Pons (tissue), 1 donor: Measurements from ENCODE around the gene MC1R.
"Not testable (repeated sequence)": the region's sequence is repeated elsewhere in the genome, so short reads cannot be mapped to it uniquely, and the experiment has no call there.

Experiments
- DNase-seq: peaks from one replicate; pipeline ENCODE4 v3.0.0-alpha.2; 2016; ENCODE audit warnings: low spot score

Gene MC1R

DNA sequence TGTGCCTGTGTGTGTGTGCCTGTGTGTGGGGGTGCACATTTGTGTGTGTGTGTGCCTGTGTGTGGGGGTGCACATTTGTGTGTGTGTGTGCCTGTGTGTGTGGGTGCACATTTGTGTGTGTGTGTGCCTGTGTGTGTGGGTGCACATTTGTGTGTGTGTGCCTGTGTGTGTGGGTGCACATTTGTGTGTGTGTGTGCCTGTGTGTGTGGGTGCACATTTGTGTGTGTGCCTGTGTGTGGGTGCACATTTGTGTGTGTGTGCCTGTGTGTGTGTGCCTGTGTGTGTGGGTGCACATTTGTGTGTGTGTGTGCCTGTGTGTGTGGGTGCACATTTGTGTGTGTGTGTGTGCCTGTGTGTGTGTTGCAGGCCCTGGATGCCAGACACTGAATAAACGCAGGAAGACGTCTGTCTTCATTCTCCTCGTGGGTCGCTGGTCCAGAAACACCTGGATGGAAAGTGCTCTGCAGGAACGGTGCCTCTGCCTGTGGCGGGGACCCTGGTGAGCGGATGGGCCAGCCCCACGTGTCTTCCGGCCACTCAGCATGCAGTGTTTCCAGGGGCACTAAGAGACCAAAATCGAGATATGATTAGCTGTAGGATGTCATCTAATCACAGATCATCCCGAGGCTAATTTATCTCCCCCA lies 3.9 kb upstream of the MC1R start:
- not testable (repeated sequence) for DNase-seq

DNA sequence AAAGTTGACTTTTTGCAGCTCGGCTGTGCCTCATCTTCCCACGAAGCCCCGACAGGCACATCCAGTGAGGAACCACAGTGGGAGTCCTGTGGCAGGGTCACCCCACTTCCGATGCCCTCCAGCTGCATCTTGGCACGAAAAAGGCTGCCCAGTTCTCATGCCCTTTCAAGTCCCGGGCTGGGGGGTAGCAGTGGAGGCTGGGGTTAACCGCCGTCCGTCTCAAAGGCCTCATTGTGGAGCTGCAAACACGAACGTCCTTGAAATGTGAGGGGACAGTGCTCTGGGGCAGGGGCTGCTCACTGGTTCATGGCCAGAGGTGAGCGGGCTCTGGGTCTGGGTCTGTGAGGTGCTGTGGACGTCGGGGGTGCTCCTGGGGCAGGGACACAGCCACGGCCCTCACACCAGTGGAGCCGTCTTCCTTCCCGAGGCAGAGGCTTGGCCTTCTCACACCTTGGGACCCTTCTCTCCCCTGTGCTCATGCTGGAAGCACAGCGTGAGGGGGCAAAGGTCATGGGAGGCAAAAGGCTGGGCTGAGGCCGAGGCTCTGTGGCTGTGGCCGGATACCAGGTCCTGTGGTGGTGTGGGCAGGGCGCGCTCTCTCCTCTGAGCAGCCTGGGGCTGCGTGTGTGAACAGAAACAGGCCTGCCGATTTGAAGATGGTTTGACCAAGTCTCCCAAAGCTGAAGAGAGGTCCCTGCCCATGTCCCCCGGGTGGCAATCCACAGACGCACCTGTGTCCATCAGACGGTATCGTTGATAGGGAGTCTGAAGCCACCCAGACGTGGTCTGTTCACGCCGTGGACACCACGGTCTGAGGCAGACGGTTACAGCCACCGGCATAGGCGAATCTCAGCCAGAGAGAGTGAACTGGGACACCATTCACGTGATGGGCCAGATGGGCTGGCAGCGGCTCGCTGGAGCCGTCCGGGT lies 3.1 kb upstream of the MC1R start:
- DNase-seq, result no peak

DNA sequence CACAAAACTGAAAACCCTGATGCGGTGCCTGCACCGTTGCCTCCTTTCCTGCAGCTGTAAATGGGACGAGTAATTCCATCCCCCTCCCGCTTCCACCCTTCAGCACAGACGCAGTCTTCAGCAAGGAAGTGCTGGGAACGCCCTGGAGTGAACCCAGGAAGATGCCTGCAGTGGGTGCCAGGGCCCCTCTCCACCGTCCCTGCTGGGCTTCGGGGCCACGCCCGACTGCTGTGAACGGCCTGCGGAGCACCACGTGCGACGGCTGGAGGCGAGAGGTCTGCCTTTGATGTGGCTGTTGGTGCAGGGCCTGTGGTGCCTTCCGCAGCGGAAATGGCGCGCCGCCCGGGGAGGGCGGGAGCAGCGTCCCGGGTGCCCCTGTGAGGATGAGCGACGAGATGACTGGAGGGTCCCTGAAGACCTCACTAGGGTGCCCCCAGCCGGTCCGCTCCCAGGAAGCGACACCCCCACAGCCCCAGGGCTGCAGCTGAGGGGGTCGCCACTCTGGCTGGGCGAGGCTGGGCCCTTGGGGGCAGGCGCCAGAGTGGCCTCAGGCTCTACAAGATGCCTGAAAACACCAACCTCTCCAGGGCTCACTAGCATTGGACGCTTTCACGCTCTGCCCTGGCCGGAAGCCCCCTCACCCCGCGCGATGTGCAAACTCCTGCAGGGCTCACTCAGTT lies 749 bp upstream of the MC1R start:
- DNase-seq, result no peak

DNA sequence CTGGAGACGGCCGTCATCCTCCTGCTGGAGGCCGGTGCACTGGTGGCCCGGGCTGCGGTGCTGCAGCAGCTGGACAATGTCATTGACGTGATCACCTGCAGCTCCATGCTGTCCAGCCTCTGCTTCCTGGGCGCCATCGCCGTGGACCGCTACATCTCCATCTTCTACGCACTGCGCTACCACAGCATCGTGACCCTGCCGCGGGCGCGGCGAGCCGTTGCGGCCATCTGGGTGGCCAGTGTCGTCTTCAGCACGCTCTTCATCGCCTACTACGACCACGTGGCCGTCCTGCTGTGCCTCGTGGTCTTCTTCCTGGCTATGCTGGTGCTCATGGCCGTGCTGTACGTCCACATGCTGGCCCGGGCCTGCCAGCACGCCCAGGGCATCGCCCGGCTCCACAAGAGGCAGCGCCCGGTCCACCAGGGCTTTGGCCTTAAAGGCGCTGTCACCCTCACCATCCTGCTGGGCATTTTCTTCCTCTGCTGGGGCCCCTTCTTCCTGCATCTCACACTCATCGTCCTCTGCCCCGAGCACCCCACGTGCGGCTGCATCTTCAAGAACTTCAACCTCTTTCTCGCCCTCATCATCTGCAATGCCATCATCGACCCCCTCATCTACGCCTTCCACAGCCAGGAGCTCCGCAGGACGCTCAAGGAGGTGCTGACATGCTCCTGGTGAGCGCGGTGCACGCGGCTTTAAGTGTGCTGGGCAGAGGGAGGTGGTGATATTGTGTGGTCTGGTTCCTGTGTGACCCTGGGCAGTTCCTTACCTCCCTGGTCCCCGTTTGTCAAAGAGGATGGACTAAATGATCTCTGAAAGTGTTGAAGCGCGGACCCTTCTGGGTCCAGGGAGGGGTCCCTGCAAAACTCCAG lies 1.1 kb downstream of the MC1R start:
- no peak for DNase-seq

DNA sequence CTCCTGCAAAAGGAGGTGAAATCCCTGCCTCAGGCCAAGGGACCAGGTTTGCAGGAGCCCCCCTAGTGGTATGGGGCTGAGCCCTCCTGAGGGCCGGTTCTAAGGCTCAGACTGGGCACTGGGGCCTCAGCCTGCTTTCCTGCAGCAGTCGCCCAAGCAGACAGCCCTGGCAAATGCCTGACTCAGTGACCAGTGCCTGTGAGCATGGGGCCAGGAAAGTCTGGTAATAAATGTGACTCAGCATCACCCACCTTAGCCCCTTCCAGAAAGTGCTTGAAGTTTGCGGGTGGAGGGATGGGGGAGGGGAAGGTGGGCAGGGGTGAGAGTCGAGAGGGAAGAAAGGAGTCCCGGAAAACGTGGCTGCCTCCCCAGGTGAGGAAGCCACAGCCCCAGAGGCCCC lies 2.1 kb downstream of the MC1R start:
- no peak for DNase-seq

DNA sequence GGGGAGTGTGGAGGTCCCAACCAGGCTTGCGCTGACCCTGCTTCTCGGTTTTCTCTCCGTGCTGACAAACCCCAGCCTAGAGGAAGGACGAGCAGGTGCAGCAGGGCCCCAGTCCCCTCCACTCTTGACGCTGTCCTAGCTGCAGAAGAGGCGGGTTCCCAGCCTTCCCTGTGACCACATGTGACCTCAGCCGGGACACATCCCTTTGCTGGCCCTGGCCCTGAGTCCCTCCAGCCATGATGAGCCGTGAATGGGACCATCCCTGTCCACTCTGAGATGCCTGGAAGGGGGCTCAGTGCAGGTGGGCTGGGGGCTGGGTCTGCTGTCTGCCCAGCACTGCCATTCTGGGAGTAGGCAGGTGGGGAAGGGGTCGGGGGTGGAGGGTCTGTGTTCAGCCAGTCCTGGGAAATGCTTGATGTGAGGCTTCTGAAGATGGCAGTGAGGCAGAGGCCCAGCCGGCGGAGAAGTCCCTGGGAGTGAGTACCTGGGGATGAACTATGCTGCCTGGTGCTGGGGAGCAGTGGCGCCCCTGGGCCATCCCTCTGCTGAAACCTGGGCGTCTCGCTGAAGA lies 2.6 kb downstream of the MC1R start:
- no peak for DNase-seq

DNA sequence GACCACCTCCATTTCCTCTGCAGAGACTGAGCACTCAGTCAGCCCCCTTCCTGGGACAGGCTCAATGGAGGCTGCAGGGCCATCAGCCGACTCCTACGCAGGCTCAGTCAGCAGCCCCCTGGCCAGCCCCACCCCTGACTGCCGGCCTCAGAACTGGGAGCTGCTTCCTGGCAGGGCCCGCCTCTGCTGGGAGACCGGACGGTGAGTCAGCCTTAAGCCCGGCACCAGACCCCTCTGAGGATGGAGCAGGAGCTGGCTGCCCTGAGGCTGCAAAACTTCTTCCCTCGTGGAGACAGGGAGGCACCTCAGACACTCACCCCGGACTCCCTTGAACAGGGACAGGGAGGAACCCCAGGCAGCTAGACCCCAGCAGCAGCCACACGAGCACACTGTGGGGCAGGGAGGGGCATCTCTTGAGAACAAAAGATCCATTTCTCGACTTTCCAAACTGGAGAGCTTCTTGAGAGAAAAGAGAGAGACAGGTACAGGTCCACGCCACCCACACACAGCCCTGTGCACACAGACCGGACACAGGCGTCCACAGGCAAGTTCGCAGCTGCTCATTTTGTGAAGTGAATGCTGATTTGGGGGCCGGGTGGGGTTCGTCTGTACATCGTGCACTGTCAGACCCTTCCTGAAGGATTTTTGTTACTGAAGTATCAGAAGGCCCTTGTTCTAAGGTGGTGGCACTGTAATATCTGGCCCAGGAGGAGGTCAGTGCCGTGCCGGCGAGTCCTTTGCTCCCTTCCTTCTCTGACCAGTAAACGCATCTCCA lies 3.2 kb downstream of the MC1R start:
- no peak for DNase-seq

DNA sequence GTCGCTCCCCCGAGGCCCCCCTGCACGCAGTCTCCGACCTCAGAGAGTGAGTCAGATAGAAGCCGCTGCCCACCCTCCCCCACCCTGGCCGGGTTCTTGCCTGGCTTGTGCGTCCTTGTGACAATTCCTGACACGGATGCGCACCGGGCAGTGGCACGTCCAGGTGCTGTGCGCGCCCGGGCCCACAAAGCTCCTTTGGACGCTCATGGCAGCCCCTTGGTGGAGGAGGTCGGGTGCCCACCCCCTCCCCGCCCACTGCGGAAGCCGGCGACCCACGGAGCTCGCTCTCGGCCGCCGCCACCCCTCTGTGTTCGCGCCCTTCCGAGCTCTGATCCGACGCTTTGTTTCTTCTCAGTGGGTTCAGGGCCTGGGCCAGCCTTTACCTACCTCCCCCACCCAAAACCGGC lies 3.8 kb downstream of the MC1R start:
- no peak for DNase-seq

DNA sequence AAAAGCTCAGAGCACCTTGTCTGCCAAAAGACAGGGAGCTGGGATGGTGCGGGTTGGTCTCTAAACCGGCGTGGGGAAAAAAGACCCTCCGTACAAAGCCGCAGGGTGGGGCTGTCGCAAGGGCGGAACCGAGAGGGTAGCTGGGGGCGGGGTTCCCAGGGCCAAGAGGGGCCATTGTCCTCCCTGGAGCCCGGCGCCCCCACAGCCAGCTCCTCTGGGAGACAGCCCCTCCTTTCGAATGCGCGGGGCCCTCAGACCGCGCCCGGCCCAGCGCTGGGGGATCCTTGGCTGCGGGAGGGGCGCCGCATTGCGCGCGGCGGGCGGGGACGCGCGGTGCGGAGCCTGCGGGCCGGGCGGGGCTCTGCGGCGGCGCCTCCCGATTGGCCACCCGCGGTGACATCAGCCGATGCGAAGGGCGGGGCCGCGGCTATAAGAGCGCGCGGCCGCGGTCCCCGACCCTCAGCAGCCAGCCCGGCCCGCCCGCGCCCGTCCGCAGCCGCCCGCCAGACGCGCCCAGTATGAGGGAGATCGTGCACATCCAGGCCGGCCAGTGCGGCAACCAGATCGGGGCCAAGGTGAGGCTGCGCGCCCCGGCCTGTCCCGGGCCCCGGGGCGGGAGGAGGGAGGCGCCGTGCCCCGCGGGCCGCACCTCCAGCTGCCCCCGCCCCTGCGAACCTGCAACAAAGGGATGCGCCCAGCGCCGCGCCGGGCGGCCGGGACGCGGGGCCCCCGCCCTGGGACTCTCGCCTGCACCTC lies 4.4 kb downstream of the MC1R start, which contains the start of gene TUBB3:
Gene TUBB3 (plus strand): TSS at position 459 of the 756 bp plus-strand sequence. CDS start 60 bp downstream, at position 519.
- no peak for DNase-seq

DNA sequence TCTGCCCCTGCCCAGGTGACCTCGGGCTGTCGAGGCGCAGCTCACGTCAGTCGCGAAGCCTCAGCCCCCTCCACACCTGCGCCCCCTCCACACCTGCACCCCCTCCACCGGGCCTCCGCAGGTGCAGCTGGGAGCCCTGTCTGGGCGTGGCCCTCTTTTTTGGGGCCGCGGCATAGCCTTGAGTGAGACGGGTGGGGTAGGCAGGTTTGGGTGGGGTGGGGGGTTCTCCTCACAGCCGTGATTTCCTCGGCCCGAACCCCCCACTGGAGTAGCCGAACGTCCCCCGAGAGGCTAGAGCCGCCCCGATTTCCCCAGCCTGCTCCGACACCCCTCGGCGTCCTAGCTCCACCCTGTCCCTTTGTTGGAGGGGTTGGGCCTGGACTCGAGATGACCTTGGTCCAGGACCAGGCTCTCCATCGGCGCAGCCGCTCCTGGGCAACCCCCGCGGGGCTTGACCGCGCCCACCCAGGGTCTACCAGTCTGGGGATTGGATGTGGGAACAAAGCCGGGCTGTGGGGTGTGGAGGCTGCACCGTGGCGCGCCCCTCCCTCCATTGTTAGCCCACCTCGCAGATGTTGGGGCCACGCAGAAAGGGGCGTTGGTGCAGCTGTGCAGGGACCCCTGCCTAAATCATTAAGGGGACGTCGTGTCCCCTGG lies 5.1 kb downstream of the MC1R start:
- no peak for DNase-seq

DNA sequence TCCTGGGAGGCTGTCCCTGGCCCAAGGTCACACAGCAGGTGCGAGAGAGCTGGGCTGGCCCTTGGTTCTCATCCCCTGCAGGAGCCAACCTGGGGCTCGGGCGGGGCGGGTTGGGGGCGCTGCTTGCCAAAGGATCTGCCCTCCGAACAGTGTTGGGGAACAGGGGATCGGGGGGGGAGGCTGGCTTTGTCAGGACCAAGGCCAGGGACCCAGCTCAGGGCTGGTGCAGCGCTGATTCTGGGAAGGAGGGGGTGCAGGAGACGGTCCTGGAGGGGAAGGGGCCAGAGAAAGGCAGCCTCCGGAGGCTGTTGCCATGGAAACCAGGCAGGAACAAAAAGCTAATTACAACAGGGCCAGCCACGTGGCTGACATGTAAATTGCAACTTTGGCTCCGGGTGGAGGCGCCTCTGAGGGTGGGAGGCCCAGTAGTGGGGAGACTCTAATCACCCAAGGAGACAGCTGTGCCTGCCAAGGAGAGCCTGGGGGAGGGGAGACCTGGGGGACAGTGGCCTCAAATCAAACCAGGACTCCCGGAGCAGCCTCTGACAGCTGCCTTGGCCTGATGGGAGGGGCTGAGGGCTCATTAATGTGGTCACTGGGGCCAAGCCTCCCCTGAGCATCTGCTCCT lies 5.7 kb downstream of the MC1R start:
- DNase-seq, result peak; percentile 35

DNA sequence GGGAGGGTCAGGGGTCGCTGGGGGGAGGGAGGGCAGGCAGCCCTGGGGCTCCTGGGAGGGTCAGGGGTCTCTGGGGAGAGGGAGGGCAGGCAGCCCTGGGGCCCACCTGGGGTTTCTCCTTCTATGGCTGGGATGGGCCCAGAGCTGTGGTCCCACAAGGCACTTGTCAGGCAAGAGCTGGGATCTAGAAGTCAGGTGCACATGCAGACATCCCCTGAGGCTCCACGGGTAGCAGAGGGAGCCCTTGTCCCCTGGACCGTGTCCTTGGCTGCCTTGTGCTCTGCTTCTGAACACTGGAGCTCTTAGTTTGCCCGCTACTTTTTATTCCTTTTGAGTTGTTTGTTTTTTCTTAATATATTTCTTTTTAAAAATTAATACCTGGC lies 6.3 kb downstream of the MC1R start:
- DNase-seq, result no peak

DNA sequence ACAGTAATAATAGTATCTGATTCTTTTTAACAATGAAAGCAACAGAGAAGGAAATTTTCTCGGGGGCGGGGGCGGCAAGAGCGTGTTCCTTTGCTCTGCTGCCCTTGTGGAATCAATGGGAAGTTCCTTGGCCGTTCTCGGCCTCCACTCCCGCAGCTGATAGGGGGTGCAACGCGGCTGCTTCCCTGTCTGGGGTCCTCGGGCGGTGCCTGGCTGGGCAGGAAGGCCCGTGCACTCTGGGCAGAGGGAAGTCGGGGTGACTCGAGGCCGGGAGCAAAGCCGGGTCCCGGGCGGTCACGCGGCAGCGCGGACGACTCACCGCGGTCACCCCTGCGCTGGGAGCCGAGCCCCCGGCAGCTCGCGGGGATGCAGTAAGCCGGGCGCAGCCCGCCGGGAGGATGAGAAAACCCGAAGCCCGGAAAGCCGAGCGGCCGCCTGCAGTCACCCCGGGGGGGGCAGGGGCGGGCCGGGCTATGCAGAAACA lies 7.0 kb downstream of the MC1R start:
- no peak for DNase-seq

DNA sequence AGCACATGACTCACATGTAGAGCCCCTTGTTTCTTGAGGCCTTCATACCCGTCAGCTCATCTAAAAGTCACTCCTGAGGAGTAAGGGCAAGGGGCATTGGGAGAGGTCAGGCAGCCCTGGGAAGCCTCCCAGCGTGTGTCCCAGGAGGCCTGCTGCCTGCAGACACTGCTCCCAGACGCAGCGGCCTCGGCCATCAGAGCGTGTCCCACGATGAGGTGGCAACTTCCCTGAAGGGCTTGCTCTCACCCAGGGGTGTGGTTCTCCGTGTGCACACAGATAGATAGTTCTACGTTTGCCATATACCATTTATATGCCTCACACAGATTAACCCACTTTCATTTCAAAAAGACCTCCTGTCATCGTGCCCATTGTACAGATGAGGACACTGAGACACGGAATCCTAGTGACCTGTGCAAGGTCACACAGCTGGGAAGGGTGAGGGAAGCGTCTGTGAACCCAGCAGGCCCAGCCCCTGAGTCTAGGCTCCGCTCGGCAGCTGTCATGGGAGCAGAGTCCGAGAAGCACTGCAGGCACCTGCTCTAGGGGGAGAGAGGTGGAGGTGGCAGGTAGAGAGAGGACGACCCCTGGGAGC lies 12.7 kb downstream of the MC1R start:
- DNase-seq, result no peak

DNA sequence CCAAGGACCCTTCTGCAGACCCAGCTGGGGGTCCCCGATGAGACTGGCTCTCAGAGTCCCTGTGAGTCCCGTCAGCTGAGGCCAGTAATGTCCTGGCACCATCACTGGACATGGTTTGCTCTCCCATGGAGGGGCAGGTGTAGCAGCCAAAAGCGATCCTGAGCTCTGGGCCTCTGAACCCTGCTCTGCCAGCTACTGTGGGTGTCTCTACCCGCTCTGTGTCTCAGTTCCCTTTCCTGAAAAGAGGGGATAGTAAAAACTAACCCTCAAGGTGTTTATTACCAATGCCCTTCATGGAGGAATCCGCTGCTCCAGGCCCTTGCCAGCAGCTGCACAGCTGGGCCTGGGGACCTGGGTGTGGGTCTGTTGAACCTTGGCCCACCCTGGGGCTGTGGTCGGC lies 13.3 kb downstream of the MC1R start:
- no peak for DNase-seq

DNA sequence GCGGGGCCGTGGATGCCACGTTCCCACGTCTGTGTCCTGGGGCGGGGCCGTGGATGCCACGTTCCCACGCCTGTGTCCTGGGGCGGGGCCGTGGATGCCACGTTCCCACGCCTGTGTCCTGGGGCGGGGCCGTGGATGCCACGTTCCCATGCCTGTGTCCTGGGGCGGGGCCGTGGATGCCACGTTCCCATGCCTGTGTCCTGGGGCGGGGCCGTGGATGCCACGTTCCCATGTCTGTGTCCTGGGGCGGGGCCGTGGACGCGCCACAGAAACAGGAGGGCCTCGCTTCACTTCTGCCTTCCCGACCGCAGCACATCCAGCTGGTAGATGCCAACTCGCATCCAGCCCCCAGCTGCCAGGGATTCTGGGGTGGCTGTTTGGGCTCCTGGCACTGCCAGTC lies 15.4 kb downstream of the MC1R start:
- DNase-seq, result not testable (repeated sequence)

DNA sequence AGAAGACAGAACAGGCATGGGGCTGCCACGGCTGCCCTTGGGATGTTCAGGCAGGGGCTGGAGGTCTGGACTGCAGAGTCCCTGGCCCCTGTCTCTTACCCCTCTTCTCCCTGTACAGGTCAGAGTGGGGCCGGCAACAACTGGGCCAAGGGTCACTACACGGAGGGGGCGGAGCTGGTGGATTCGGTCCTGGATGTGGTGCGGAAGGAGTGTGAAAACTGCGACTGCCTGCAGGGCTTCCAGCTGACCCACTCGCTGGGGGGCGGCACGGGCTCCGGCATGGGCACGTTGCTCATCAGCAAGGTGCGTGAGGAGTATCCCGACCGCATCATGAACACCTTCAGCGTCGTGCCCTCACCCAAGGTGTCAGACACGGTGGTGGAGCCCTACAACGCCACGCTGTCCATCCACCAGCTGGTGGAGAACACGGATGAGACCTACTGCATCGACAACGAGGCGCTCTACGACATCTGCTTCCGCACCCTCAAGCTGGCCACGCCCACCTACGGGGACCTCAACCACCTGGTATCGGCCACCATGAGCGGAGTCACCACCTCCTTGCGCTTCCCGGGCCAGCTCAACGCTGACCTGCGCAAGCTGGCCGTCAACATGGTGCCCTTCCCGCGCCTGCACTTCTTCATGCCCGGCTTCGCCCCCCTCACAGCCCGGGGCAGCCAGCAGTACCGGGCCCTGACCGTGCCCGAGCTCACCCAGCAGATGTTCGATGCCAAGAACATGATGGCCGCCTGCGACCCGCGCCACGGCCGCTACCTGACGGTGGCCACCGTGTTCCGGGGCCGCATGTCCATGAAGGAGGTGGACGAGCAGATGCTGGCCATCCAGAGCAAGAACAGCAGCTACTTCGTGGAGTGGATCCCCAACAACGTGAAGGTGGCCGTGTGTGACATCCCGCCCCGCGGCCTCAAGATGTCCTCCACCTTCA lies 16.2 kb downstream of the MC1R start:
- DNase-seq, result no peak
